Measurements from ENCODE around the gene LMAN1. TPM values are rescaled to one million over a fixed set of nuclear protein-coding genes. Genes with fewer than 3 reads are reported as not detected.

LMAN1 gene
- total RNA-seq, 1 experiment from 2014 or later: 73.7 TPM

DNA sequence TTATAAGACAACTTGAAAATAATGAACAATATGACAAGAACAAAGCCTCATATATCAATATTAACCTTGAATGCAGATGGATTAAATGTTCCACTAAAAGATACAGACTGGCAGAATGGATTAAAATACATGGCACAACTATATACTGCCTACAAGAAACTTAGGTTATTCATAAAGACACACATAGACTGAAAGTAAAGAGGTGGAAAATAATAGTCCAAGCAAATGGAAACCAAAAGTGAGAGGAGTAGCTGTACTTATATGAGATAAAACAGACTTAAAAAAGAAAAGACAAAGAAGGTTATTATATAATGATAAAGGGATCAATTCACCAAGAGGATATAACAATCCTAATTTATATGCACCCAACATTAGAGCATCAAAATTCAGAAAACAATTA is 18.2 kb downstream of the LMAN1 start:
- Histone ChIP-seq H2AFZ (ENCODE audit: low read depth, low read length, poor library complexity, severe bottlenecking) (no peak overlapping the region), H3K4me3 (replicated peaks in 1 of 2; ENCODE audit: low read depth in 1 of 2, low read length in 2 of 2) (no peak overlapping the region), H3K4me1 (ENCODE audit: control insufficient read depth in 1 of 2, insufficient read depth in 2 of 2, low read length in 2 of 2) (no peaks in the 10 kb centered on the region), H3K36me3 (ENCODE audit: control insufficient read depth in 1 of 2, insufficient read depth in 2 of 2, low read length in 2 of 2) (peaks cover 37 to 50% of the 10 kb centered on the region in 2 experiments; a peak in 3 of 4 replicates), H3K9me2 (ENCODE audit: insufficient read depth) (no peaks in the 10 kb centered on the region), H3K9ac (ENCODE audit: low read length) (no peak overlapping the region), H4K20me1 (ENCODE audit: insufficient read depth) (no peaks in the 10 kb centered on the region), H3K4me2 (ENCODE audit: low read length) (no peak overlapping the region), H3K9me3 (ENCODE audit: control insufficient read depth in 1 of 2, insufficient read depth in 1 of 2, low read depth in 1 of 2, low read length in 2 of 2) (no peaks in the 10 kb centered on the region), H3K27me3 (ENCODE audit: insufficient read depth, low read length) (no peaks in the 10 kb centered on the region), H3K79me2 (ENCODE audit: insufficient read depth, low read length) (peaks cover 46% of the 10 kb centered on the region), H3K27ac (ENCODE audit: low read depth, low read length) (no peak overlapping the region)
- RAD21 ChIA-PET (ENCODE audit: low non-redundant PET in 1 of 2, low total read pairs in 2 of 2, uncharacterized antibody in 2 of 2, unreplicated experiment in 2 of 2): no interaction called here
- no peak for ATAC-seq
- POLR2A ChIA-PET: no interaction called here
- TF ChIP-seq EGR1 (IDR thresholded peaks at IDR 0.05; ENCODE audit: low read depth): no peak
- no peak for TF ChIP-seq FOSL1 (IDR thresholded peaks at IDR 0.05; ENCODE audit: low read depth)
- TF ChIP-seq SIN3A (IDR thresholded peaks at IDR 0.05; ENCODE audit: low read depth): no peak
- no peak for TF ChIP-seq ELF1 (IDR thresholded peaks at IDR 0.05; ENCODE audit: borderline replicate concordance, low read depth)
- TF ChIP-seq, protein P1, sequence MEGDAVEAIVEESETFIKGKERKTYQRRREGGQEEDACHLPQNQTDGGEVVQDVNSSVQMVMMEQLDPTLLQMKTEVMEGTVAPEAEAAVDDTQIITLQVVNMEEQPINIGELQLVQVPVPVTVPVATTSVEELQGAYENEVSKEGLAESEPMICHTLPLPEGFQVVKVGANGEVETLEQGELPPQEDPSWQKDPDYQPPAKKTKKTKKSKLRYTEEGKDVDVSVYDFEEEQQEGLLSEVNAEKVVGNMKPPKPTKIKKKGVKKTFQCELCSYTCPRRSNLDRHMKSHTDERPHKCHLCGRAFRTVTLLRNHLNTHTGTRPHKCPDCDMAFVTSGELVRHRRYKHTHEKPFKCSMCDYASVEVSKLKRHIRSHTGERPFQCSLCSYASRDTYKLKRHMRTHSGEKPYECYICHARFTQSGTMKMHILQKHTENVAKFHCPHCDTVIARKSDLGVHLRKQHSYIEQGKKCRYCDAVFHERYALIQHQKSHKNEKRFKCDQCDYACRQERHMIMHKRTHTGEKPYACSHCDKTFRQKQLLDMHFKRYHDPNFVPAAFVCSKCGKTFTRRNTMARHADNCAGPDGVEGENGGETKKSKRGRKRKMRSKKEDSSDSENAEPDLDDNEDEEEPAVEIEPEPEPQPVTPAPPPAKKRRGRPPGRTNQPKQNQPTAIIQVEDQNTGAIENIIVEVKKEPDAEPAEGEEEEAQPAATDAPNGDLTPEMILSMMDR (IDR thresholded peaks at IDR 0.05 in 2 of 3, conservative IDR thresholded peaks at IDR 0.05 in 1 of 3; ENCODE audit: borderline replicate concordance in 1 of 3, insufficient read depth in 1 of 3, low read depth in 2 of 3, low read length in 2 of 3): no peak
- no peak for TF ChIP-seq YY1 (IDR thresholded peaks at IDR 0.05; ENCODE audit: extremely low read depth, insufficient replicate concordance, low read depth, low read length)
- TF ChIP-seq, protein P2, sequence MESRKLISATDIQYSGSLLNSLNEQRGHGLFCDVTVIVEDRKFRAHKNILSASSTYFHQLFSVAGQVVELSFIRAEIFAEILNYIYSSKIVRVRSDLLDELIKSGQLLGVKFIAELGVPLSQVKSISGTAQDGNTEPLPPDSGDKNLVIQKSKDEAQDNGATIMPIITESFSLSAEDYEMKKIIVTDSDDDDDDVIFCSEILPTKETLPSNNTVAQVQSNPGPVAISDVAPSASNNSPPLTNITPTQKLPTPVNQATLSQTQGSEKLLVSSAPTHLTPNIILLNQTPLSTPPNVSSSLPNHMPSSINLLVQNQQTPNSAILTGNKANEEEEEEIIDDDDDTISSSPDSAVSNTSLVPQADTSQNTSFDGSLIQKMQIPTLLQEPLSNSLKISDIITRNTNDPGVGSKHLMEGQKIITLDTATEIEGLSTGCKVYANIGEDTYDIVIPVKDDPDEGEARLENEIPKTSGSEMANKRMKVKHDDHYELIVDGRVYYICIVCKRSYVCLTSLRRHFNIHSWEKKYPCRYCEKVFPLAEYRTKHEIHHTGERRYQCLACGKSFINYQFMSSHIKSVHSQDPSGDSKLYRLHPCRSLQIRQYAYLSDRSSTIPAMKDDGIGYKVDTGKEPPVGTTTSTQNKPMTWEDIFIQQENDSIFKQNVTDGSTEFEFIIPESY (IDR thresholded peaks at IDR 0.05; ENCODE audit: extremely low read depth, insufficient replicate concordance, low read length): no peak
- TF ChIP-seq POLR2A (IDR thresholded peaks at IDR 0.05; ENCODE audit: borderline replicate concordance, extremely low read depth, insufficient read depth, insufficient read length): no peak
- TF ChIP-seq, protein P3, sequence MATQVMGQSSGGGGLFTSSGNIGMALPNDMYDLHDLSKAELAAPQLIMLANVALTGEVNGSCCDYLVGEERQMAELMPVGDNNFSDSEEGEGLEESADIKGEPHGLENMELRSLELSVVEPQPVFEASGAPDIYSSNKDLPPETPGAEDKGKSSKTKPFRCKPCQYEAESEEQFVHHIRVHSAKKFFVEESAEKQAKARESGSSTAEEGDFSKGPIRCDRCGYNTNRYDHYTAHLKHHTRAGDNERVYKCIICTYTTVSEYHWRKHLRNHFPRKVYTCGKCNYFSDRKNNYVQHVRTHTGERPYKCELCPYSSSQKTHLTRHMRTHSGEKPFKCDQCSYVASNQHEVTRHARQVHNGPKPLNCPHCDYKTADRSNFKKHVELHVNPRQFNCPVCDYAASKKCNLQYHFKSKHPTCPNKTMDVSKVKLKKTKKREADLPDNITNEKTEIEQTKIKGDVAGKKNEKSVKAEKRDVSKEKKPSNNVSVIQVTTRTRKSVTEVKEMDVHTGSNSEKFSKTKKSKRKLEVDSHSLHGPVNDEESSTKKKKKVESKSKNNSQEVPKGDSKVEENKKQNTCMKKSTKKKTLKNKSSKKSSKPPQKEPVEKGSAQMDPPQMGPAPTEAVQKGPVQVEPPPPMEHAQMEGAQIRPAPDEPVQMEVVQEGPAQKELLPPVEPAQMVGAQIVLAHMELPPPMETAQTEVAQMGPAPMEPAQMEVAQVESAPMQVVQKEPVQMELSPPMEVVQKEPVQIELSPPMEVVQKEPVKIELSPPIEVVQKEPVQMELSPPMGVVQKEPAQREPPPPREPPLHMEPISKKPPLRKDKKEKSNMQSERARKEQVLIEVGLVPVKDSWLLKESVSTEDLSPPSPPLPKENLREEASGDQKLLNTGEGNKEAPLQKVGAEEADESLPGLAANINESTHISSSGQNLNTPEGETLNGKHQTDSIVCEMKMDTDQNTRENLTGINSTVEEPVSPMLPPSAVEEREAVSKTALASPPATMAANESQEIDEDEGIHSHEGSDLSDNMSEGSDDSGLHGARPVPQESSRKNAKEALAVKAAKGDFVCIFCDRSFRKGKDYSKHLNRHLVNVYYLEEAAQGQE (IDR thresholded peaks at IDR 0.05; ENCODE audit: low read depth): no peak
- no peak for DNase-seq (ENCODE audit: low read depth, low spot score)
- CTCF ChIA-PET: no interaction called here
- no TSS peak for BruUV-seq (replicated peaks)
- intact Hi-C loops (cut with micrococcal nuclease): no loop called here

Data from HCT116 (cell line).